ENCODE data around the gene ZSCAN31. TPM values are rescaled to one million over a fixed set of nuclear protein-coding genes. Genes with fewer than 3 reads are reported as not detected.

ZSCAN31 gene
- total and polyA plus RNA-seq, 9 of the 15 experiments (the other 6 are each of a cell fraction or from before 2014, with no cell fraction given) = 3.9 to 12.1 (median 7.0) TPM

GRCh38 chr6:28303570-28303969, 32.4 kb downstream of the ZSCAN31 start:
- Histone ChIP-seq H3K4me3 (no peak overlapping the region), H3K9me3 (replicated peaks; ENCODE audit: control insufficient read depth, insufficient read depth, low read depth, low read length) (no peaks in the 10 kb centered on the region; the same call in 1 of the 2 replicates), H3K79me2 (ENCODE audit: control insufficient read depth, insufficient read depth, low read length) (no peaks in the 10 kb centered on the region), H3K9me1 (ENCODE audit: control insufficient read depth, insufficient read depth, low read length) (no peaks in the 10 kb centered on the region), H2AFZ (ENCODE audit: low read depth, low read length) (no peak overlapping the region), H3K27ac (ENCODE audit: extremely low read depth, low read depth, low read length) (no peak overlapping the region), H3K4me2 (ENCODE audit: insufficient read depth, low read length) (no peak overlapping the region), H4K20me1 (replicated peaks; ENCODE audit: control insufficient read depth, insufficient read depth, low read length) (no peaks in the 10 kb centered on the region), H3K36me3 (ENCODE audit: control insufficient read depth, insufficient read depth, low read length) (peaks cover 11% of the 10 kb centered on the region; the same call in 1 of the 3 replicates), H3K27me3 (ENCODE audit: control insufficient read depth in 2 of 2, insufficient read depth in 2 of 2, low read length in 2 of 2) (no peaks in the 10 kb centered on the region), H3K9ac (ENCODE audit: insufficient read depth in 1 of 2, low read depth in 2 of 2, low read length in 2 of 2) (no peak overlapping the region), H3K4me1 (replicated peaks in 1 of 2; ENCODE audit: control insufficient read depth in 2 of 2, insufficient read depth in 2 of 2, low read length in 2 of 2) (peaks cover 0 to 13% of the 10 kb centered on the region in 2 experiments; a peak in 3 of 5 replicates)
- 51% methylated on average over 3 of the region's 3 CpGs for WGBS (ENCODE audit: insufficient coverage, low coverage, missing lambda C conversion rate)
- no peak for FAIRE-seq
- in situ Hi-C loops (cut with MboI) (no loop called here), intact Hi-C loops (cut with micrococcal nuclease) (no loop called here)
- BruUV-seq (replicated peaks) = no TSS peak
- ChIA-PET CTCF (ENCODE audit: low intra/inter-chr PET ratio) (no interaction called here), POLR2A (interaction anchor here (0.6 to 1.0 kb wide), 3 partner anchors 10 to 555 kb away, joined by 3 read pairs; no protein-coding TSS in a partner anchor)
- no peak for ATAC-seq
- no peak for DNase-seq (ENCODE audit: extremely low read depth in 1 of 4, low spot score in 3 of 4)
- no peak for TF ChIP-seq MIER1 (IDR thresholded peaks at IDR 0.05; ENCODE audit: low read depth)
- no peak for TF ChIP-seq FOXA1 (IDR thresholded peaks at IDR 0.05; ENCODE audit: borderline replicate concordance)
- no peak for TF ChIP-seq ZNF511 (CRISPR knock-in tag; IDR thresholded peaks at IDR 0.05)
- TF ChIP-seq AFF1 (IDR thresholded peaks at IDR 0.05; ENCODE audit: low read depth in 1 of 2, partially characterized antibody in 2 of 2) = no peak
- no peak for TF ChIP-seq MYNN (IDR thresholded peaks at IDR 0.05)
- no peak for TF ChIP-seq MYNN (CRISPR knock-in tag; IDR thresholded peaks at IDR 0.05)
- TF ChIP-seq MAZ (CRISPR knock-in tag; conservative IDR thresholded peaks at IDR 0.05 in 1 of 2, IDR thresholded peaks at IDR 0.05 in 1 of 2) = no peak
- no peak for TF ChIP-seq YY1 (IDR thresholded peaks at IDR 0.05; ENCODE audit: borderline replicate concordance in 1 of 3, control insufficient read depth in 1 of 3, extremely low read depth in 1 of 3, insufficient read depth in 3 of 3, insufficient read length in 1 of 3, insufficient replicate concordance in 2 of 3, low read depth in 1 of 3, low read length in 2 of 3)
- no peak for TF ChIP-seq ZBTB2 (IDR thresholded peaks at IDR 0.05)

All from K562 (cell line).